Activated T-helper 1 cell treated with anti-CD3 and anti-CD28 coated beads, Interleukin-12 subunit alpha, Interleukin-12 subunit beta, Interleukin-2, Interleukin-4 antibody, amounts not matched to agents 30 ng/mL and 10 ng/mL and 1 ng/mL, durations not matched to agents 14 hours and 24 hours and 36 hours (primary cell): Measurements from ENCODE around the gene NDUFS6. TPM values are rescaled to one million over a fixed set of nuclear protein-coding genes. Genes with fewer than 3 reads are reported as not detected.
"Not testable (repeated sequence)": the region's sequence is repeated elsewhere in the genome, so short reads cannot be mapped to it uniquely, and the experiment has no call there.

Experiments used
- DNase-seq: peaks from one replicate; pipeline ENCODE4 v3.0.0; 2021; ENCODE audit warnings: low spot score
- H3K27ac Mint-ChIP-seq: one replicate; pipeline ENCODE4 v1.8.0; 2021; ENCODE audit warnings: mild to moderate bottlenecking, mixed read lengths
- H3K27me3 Mint-ChIP-seq: one replicate; pipeline ENCODE4 v1.8.0; 2022; ENCODE audit warnings: mild to moderate bottlenecking, moderate library complexity, mixed read lengths; ENCODE audit not compliant: insufficient read depth
- H3K36me3 Mint-ChIP-seq: one replicate; pipeline ENCODE4 v1.8.0; 2021; ENCODE audit warnings: low read depth, mixed read lengths
- H3K4me1 Mint-ChIP-seq: one replicate; pipeline ENCODE4 v1.8.0; 2021; ENCODE audit warnings: low read depth, mixed read lengths
- H3K4me3 Mint-ChIP-seq: one replicate; pipeline ENCODE4 v1.8.0; 2021; ENCODE audit warnings: mild to moderate bottlenecking, moderate library complexity, mixed read lengths
- H3K9me3 Mint-ChIP-seq: one replicate; pipeline ENCODE4 v1.8.0; 2021; ENCODE audit warnings: mixed read lengths
- intact Hi-C: fragments of 100-400 bp; cut with micrococcal nuclease; formaldehyde crosslinking; loops from one replicate; pipeline ENCODE4 v1.15.1; 2024
- total RNA-seq: library from RNA; stranded (reverse); gene quantifications from 2 replicates; pipeline ENCODE4 v1.2.3, GENCODE V29; 2022

The NDUFS6 gene
- total RNA-seq, 1 donor from 2014 or later: 40.3 TPM

DNA sequence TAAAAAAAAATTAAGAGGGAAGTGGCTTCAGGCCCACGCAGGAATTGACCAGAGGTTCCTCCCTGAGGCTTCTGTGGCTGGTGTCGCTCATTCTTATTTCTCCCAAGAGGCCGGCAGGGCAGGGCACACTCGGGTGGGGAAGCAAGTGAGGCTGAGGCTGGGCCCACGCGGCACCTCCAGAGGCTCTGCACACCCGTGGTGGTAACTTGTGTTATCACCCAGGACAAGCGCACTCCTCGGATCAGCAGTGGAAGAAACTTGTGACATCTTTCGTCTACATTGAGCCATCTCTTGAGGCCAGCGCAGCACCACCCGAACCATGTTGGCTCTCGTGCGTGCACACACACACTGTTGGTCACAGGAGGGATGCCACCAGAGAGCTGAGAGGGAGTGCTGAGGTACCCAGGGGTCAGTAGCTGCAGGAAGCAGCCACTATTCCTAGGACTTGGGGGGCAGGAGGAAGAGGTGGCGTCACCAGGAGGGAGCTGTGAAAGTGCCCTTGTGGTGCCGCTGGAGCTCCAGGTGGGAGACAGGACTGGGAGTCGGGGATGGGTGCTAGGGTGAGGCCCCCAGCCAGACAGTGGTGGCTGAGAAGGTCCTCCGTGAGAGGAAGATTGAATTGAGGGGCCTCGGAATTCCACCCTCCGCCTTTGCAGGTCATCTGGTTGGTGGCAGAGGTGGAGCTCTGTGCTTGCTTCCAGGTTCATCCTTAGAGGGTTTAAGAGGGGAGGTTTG, 6.4 kb downstream of the NDUFS6 start:
- Mint-ChIP-seq H3K4me1 (peaks cover 31% of the 10 kb centered on the region), H3K27me3 (no peaks in the 10 kb centered on the region), H3K27ac (no peak overlapping the region), H3K4me3 (no peak overlapping the region), H3K36me3 (peaks cover 61% of the 10 kb centered on the region), H3K9me3 (no peaks in the 10 kb centered on the region)
- intact Hi-C loops: no loop called here
- no peak for DNase-seq

DNA sequence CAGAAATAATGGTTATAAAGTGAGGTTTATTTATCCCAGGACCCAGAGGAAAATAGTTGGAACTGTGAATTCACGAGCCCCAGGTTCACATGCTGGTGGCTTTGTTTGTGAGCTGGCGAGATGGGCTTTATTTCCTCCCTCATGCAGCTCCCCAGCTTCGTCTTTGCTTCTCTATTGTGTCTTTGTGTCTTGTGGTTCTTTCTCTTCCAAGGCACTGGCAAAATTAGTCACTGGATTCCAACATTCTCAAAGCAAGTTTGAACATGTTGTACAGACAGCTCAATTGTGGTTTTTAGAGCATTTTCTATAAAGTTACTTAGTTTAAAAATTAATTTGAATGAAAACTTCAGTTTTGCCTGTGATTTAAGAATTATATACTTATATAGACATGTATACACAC, 7.2 kb downstream of the NDUFS6 start:
- no peak overlapping the region for H3K4me3 Mint-ChIP-seq
- intact Hi-C loops: no loop called here
- H3K36me3 Mint-ChIP-seq: peaks cover 54% of the 10 kb centered on the region
- H3K27ac Mint-ChIP-seq: no peak overlapping the region
- no peaks in the 10 kb centered on the region for H3K27me3 Mint-ChIP-seq
- H3K4me1 Mint-ChIP-seq: peaks cover 23% of the 10 kb centered on the region
- no peaks in the 10 kb centered on the region for H3K9me3 Mint-ChIP-seq
- no peak for DNase-seq

DNA sequence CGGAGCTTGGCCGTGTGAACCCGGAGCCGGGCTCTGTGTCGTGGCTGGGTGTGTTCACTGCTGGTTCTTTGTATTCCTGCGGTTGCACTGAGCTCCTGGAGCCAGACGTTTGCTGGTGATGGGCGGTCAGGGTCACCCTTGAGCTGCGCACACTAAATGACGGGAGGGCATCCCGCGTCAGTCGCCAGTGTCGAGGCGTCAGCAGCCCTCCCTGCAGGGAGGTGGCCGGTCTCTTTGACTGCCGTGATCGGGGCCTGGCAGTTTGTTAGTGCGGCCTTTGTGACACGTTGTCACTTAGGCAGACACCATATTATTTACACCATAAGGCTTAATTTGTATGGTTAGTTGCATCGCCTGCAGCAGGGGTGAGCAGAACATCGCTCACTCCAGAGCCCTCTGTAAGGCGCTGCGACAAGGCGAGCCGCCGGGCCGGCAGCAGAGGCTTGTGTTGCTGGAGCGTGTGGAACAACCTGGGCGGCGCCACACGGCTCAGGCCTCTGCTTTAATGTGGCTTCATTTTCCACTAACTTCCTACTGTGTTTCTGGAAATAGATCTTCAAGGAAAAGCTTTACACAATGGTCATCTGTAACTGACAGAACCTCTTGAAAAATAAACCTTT, 8.3 kb downstream of the NDUFS6 start:
- intact Hi-C loops: no loop called here
- Mint-ChIP-seq H3K4me3 (no peak overlapping the region), H3K27ac (no peak overlapping the region), H3K27me3 (no peaks in the 10 kb centered on the region), H3K9me3 (no peaks in the 10 kb centered on the region), H3K4me1 (peaks cover 12% of the 10 kb centered on the region), H3K36me3 (peaks cover 50% of the 10 kb centered on the region)
- no peak for DNase-seq

GRCh38 chr5:1810581-1811101, 9.4 kb downstream of the NDUFS6 start:
- DNase-seq: no peak
- no peaks in the 10 kb centered on the region for H3K27me3 Mint-ChIP-seq
- H3K36me3 Mint-ChIP-seq: peaks cover 50% of the 10 kb centered on the region
- intact Hi-C loops: no loop called here
- H3K9me3 Mint-ChIP-seq: no peaks in the 10 kb centered on the region
- no peak overlapping the region for H3K27ac Mint-ChIP-seq
- no peak overlapping the region for H3K4me3 Mint-ChIP-seq
- peaks cover 10% of the 10 kb centered on the region for H3K4me1 Mint-ChIP-seq

DNA sequence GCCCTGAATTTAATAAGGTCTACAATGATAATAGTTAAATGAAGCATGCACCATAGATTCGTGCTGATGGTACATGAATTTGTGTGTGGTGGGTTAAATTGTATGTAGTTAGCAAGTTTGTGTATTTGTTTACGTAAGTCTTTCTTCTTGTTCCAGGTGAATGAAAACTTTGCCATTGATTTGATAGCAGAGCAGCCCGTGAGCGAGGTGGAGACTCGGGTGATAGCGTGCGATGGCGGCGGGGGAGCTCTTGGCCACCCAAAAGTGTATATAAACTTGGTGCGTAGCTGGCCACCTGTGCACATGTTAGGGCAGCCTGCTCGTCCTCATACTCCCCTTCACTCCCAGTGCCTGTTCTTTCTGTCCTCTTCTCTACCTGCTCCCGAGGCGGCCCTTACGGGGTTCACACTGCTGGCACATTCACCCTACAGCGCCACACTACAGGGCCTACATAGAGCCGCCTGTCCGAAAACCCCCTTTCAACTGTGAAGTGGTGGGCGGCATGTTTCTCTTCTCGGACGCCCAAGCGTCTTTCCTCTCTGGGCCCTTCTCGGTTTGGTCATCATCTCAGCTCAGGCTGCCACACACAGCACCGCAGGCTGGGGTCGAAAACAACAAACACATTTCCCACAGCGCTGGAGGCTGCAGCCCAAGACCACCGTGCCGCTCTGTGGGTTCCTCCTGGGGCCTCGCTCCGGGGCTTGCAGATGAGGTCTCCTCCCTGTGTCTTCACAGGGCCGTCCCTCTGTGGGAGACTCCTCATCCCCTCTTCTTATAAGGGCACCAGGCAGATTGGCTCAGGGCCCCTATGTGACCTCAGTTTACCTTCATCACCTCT, 13.2 kb downstream of the NDUFS6 start:
- peaks cover 53% of the 10 kb centered on the region for H3K36me3 Mint-ChIP-seq
- H3K4me1 Mint-ChIP-seq: peaks cover 11% of the 10 kb centered on the region
- no peaks in the 10 kb centered on the region for H3K27me3 Mint-ChIP-seq
- no peak overlapping the region for H3K27ac Mint-ChIP-seq
- no peaks in the 10 kb centered on the region for H3K9me3 Mint-ChIP-seq
- no peak overlapping the region for H3K4me3 Mint-ChIP-seq
- intact Hi-C loops: no loop called here
- DNase-seq: no peak

- peaks cover 11% of the 10 kb centered on the region for H3K4me1 Mint-ChIP-seq
Measured at GRCh38 chr5:1815071-1815786, 14.0 kb downstream of the NDUFS6 start.

DNA sequence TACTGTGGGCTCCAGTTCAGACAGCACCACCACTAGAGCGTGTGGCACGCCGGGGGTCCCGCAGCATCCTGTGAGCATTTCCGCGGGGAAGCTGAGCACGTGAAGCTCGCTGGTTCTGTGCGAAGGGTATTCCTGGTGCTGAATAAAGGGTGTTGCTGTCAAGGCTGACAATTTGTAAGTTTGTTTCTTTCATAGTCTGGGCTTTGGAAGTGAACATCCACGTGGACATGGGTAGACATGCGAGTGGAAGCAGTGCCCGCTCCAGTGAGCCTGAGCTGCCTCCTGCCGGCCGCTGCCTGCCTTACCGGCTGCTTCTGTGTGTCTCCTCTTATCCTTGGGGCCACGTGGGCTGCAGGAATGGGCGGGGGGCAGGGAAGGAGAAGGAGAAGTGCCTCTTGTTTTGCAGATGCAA, 14.7 kb downstream of the NDUFS6 start:
- peaks cover 11% of the 10 kb centered on the region for H3K4me1 Mint-ChIP-seq
- H3K9me3 Mint-ChIP-seq: no peaks in the 10 kb centered on the region
- H3K27me3 Mint-ChIP-seq: no peaks in the 10 kb centered on the region
- intact Hi-C loops: no loop called here
- no peak overlapping the region for H3K4me3 Mint-ChIP-seq
- DNase-seq: no peak
- H3K27ac Mint-ChIP-seq: no peak overlapping the region
- H3K36me3 Mint-ChIP-seq: peaks cover 60% of the 10 kb centered on the region

More at GRCh38 chr5:1815071-1815786, 14.0 kb downstream of the NDUFS6 start:
- no peaks in the 10 kb centered on the region for H3K9me3 Mint-ChIP-seq
- no peak for DNase-seq
- H3K27me3 Mint-ChIP-seq: no peaks in the 10 kb centered on the region
- H3K36me3 Mint-ChIP-seq: peaks cover 60% of the 10 kb centered on the region
- intact Hi-C loops: no loop called here
- H3K27ac Mint-ChIP-seq: no peak overlapping the region
- H3K4me3 Mint-ChIP-seq: no peak overlapping the region

DNA sequence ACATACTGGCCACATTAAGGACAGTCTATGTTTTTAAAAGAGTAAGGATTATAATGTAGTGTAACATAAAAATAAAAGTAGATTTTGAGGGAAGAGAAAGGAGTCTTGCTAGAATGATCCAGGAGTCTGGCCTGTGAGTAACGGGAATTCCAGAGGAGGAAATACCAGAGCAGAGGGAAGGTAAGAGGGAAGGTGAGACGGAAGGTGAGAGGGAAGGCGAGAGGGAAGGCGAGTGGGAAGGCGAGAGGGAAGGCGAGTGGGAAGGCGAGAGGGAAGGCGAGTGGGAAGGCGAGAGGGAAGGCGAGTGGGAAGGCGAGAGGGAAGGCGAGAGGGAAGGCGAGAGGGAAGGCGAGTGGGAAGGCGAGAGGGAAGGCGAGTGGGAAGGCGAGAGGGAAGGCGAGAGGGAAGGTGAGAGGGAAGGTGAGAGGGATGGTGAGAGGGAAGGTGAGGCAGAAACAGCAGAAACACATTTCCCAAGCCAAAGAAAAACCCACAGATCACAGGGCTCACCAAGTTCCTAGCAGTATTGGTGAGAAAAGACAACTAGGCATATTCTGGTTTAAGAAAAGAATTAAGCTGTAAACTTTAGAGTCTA, 15.4 kb downstream of the NDUFS6 start:
- intact Hi-C loops, H3K4me3 Mint-ChIP-seq, H3K27ac Mint-ChIP-seq, DNase-seq, H3K27me3 Mint-ChIP-seq, H3K9me3 Mint-ChIP-seq: not testable (repeated sequence)
- peaks cover 11% of the 10 kb centered on the region for H3K4me1 Mint-ChIP-seq
- H3K36me3 Mint-ChIP-seq: peaks cover 60% of the 10 kb centered on the region

- no peaks in the 10 kb centered on the region for H3K27me3 Mint-ChIP-seq
- no peak overlapping the region for H3K27ac Mint-ChIP-seq
- H3K4me3 Mint-ChIP-seq: no peak overlapping the region
- intact Hi-C loops: no loop called here
- no peak for DNase-seq
- peaks cover 59% of the 10 kb centered on the region for H3K36me3 Mint-ChIP-seq
- peaks cover 11% of the 10 kb centered on the region for H3K4me1 Mint-ChIP-seq
- no peaks in the 10 kb centered on the region for H3K9me3 Mint-ChIP-seq
Measured at GRCh38 chr5:1817261-1818043, 16.2 kb downstream of the NDUFS6 start.

GRCh38 chr5:1818784-1819183, 17.6 kb downstream of the NDUFS6 start:
- H3K4me1 Mint-ChIP-seq: peaks cover 11% of the 10 kb centered on the region
- H3K27ac Mint-ChIP-seq: no peak overlapping the region
- H3K36me3 Mint-ChIP-seq: peaks cover 56% of the 10 kb centered on the region
- intact Hi-C loops: no loop called here
- no peaks in the 10 kb centered on the region for H3K9me3 Mint-ChIP-seq
- H3K27me3 Mint-ChIP-seq: no peaks in the 10 kb centered on the region
- H3K4me3 Mint-ChIP-seq: no peak overlapping the region
- no peak for DNase-seq

DNA sequence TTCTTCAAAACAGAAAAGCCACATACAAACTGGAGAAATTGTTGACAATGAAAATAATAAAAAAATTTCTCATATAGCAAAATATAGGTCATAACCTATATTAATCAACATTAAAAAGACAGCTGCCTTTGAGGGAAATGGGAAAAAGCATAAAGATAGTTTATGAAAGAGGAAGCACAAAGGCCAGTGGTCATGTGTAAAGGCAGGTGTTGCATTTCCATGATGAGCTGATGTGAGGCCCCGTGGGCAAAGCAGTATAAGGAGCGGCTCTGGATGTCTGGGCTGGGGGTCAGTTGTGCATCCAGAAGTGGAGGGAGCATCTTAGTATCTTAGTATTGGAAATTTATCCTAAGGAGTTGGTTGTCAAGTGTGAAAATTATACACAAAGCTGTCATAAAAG, 18.3 kb downstream of the NDUFS6 start:
- H3K9me3 Mint-ChIP-seq: no peaks in the 10 kb centered on the region
- H3K4me3 Mint-ChIP-seq: no peak overlapping the region
- DNase-seq: no peak
- intact Hi-C loops: no loop called here
- H3K4me1 Mint-ChIP-seq: peaks cover 11% of the 10 kb centered on the region
- H3K27ac Mint-ChIP-seq: no peak overlapping the region
- peaks cover 52% of the 10 kb centered on the region for H3K36me3 Mint-ChIP-seq
- no peaks in the 10 kb centered on the region for H3K27me3 Mint-ChIP-seq

- Mint-ChIP-seq H3K36me3 (peaks cover 47% of the 10 kb centered on the region), H3K9me3 (no peaks in the 10 kb centered on the region), H3K4me1 (peaks cover 11% of the 10 kb centered on the region), H3K27ac (no peak overlapping the region), H3K4me3 (no peak overlapping the region), H3K27me3 (no peaks in the 10 kb centered on the region)
- intact Hi-C loops: no loop called here
- DNase-seq: no peak
Measured at GRCh38 chr5:1820381-1820780, 19.2 kb downstream of the NDUFS6 start.
